Parathyroid adenoma (tissue), 2 donors: ENCODE measurements around the gene RHOF.

Source experiments
- H2AFZ ChIP-seq: fragments of 300-600 bp; sonication (generic); one replicate; pipeline ENCODE4 v1.7.0; 2017; ENCODE audit warnings: antibody characterized with exemption, mild to moderate bottlenecking
- H3K27ac ChIP-seq: fragments of 300-600 bp; sonication (generic); one replicate; pipeline ENCODE4 v1.7.0; 2017
- H3K27me3 ChIP-seq: fragments of 300-600 bp; sonication (generic); one replicate; pipeline ENCODE4 v1.7.0; 2017; ENCODE audit warnings: low read length; ENCODE audit not compliant: control insufficient read depth, insufficient read depth
- H3K36me3 ChIP-seq: fragments of 300-600 bp; sonication (generic); one replicate; pipeline ENCODE4 v1.7.0; 2017; ENCODE audit warnings: low read length; ENCODE audit not compliant: control insufficient read depth, insufficient read depth
- H3K4me1 ChIP-seq: fragments of 300-600 bp; sonication (generic); one replicate; pipeline ENCODE4 v1.7.0; 2017; ENCODE audit warnings: control low read depth
- H3K4me2 ChIP-seq: fragments of 300-600 bp; sonication (generic); one replicate; pipeline ENCODE4 v1.7.0; 2017; ENCODE audit warnings: low read length
- H3K4me3 ChIP-seq: fragments of 300-600 bp; sonication (generic); one replicate; pipeline ENCODE4 v1.7.0; 2017; ENCODE audit warnings: low read depth, low read length
- H3K79me2 ChIP-seq: fragments of 300-600 bp; sonication (generic); one replicate; pipeline ENCODE4 v1.7.0; 2017; ENCODE audit warnings: control low read depth
- H3K9ac ChIP-seq: fragments of 300-600 bp; sonication (generic); one replicate; pipeline ENCODE4 v1.7.0; 2017; ENCODE audit warnings: mild to moderate bottlenecking
- H3K9me3 ChIP-seq: fragments of 300-600 bp; sonication (generic); one replicate; pipeline ENCODE4 v1.7.0; 2017; ENCODE audit warnings: low read length; ENCODE audit not compliant: control insufficient read depth
- TF ChIP-seq, protein P1 (sequence below): fragments of 300-600 bp; sonication (generic); IDR thresholded peaks from one replicate; pipeline ENCODE4 v1.7.0; 2017; ENCODE audit warnings: antibody characterized with exemption, mild to moderate bottlenecking
- donor health status: primary hyperparathyroidism.

RHOF gene

GRCh38 chr12:121826318-121827150 is 33.0 kb upstream of the RHOF start:
- H3K9ac ChIP-seq, result no peak overlapping the region
- H3K4me2 ChIP-seq, result no peak overlapping the region
- no peaks in the 10 kb centered on the region for H3K9me3 ChIP-seq
- H3K79me2 ChIP-seq, result peaks cover 2% of the 10 kb centered on the region
- no peaks in the 10 kb centered on the region for H3K4me1 ChIP-seq
- no peaks in the 10 kb centered on the region for H3K36me3 ChIP-seq
- H2AFZ ChIP-seq, result no peak overlapping the region
- no peaks in the 10 kb centered on the region for H3K27me3 ChIP-seq
- TF ChIP-seq, protein P1, sequence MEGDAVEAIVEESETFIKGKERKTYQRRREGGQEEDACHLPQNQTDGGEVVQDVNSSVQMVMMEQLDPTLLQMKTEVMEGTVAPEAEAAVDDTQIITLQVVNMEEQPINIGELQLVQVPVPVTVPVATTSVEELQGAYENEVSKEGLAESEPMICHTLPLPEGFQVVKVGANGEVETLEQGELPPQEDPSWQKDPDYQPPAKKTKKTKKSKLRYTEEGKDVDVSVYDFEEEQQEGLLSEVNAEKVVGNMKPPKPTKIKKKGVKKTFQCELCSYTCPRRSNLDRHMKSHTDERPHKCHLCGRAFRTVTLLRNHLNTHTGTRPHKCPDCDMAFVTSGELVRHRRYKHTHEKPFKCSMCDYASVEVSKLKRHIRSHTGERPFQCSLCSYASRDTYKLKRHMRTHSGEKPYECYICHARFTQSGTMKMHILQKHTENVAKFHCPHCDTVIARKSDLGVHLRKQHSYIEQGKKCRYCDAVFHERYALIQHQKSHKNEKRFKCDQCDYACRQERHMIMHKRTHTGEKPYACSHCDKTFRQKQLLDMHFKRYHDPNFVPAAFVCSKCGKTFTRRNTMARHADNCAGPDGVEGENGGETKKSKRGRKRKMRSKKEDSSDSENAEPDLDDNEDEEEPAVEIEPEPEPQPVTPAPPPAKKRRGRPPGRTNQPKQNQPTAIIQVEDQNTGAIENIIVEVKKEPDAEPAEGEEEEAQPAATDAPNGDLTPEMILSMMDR, result no peak
- no peak overlapping the region for H3K27ac ChIP-seq
- H3K4me3 ChIP-seq, result no peak overlapping the region

DNA sequence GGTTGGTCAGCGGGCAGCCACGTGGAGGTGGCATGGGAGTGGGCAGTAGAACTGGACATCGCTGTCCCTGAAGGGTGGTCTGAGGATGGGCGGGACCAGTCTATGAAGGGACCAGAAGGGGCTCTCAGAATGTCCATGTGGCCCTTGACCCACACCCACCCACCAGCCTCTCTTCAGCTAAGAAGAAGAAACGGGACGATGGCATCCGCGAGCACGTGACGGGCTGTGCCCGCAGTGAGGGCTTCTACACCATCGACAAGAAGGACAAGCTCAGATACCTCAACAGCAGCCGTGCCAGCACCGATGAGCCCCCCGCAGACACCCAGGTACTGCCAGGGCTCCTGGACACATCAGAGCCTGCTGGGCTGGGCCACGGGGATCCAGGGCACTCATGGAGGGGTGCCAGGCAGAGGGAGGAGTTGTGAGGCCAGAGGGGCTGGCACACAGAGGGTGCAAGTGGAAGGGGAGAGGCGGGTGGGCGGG is 31.6 kb upstream of the RHOF start:
- no peak overlapping the region for H3K27ac ChIP-seq
- peaks cover 3% of the 10 kb centered on the region for H3K79me2 ChIP-seq
- H3K4me2 ChIP-seq, result no peak overlapping the region
- H3K9ac ChIP-seq, result no peak overlapping the region
- H3K4me3 ChIP-seq, result no peak overlapping the region
- H3K4me1 ChIP-seq, result no peaks in the 10 kb centered on the region
- no peaks in the 10 kb centered on the region for H3K36me3 ChIP-seq
- H3K27me3 ChIP-seq, result no peaks in the 10 kb centered on the region
- TF ChIP-seq, protein P1, result no peak
- no peaks in the 10 kb centered on the region for H3K9me3 ChIP-seq
- H2AFZ ChIP-seq, result no peak overlapping the region

DNA sequence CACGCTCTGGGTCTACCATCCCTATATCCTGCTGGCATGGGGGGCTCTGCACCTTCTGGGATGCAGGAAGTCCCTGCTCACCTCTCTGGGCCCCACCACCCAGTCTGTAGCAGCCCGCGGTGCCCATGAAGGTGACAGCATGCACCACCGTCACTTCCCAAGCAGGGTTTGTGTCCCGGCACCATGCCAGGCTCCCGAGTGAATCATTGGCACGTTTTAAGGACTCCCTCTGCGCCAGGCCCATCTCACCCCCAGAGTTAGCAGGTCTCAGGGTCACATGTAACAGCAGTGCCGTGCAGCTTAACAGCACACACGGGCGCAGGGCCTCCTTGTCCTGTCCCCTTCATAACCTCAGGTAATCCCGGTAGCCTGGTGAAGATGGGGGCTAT is 30.2 kb upstream of the RHOF start:
- Histone ChIP-seq H3K4me1 (no peaks in the 10 kb centered on the region), H3K4me2 (no peak overlapping the region), H3K27ac (no peak overlapping the region), H3K4me3 (no peak overlapping the region), H3K79me2 (peaks cover 10% of the 10 kb centered on the region), H3K9ac (no peak overlapping the region), H2AFZ (no peak overlapping the region), H3K36me3 (no peaks in the 10 kb centered on the region), H3K27me3 (no peaks in the 10 kb centered on the region), H3K9me3 (no peaks in the 10 kb centered on the region)
- TF ChIP-seq, protein P1, result no peak

DNA sequence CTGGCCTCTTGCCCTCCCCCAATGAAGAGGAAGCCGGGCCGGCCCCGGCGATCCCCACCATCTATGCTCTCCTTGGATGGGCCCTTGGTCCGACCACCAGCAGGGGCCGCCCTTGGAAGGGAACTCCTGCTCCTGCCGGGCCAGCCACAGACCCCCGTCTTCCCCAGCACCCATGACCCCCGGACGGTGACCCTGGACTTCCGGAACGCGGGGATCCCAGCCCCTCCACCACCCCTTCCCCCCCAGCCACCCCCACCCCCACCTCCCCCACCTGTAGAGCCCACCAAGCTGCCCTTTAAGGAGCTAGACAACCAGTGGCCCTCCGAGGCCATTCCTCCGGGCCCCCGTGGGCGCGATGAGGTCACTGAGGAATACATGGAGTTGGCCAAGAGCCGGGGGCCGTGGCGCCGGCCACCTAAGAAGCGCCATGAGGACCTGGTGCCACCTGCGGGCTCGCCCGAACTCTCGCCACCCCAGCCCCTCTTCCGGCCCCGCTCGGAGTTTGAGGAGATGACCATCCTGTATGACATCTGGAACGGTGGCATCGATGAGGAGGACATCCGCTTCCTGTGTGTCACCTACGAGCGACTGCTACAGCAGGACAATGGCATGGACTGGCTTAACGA is 29.7 kb upstream of the RHOF start:
- Histone ChIP-seq H3K27me3 (no peaks in the 10 kb centered on the region), H3K9me3 (no peaks in the 10 kb centered on the region), H3K4me2 (no peak overlapping the region), H2AFZ (no peak overlapping the region), H3K9ac (no peak overlapping the region), H3K27ac (no peak overlapping the region), H3K4me1 (no peaks in the 10 kb centered on the region), H3K36me3 (no peaks in the 10 kb centered on the region), H3K79me2 (peaks cover 10% of the 10 kb centered on the region), H3K4me3 (no peak overlapping the region)
- TF ChIP-seq, protein P1, result no peak
